Cardiac septum (tissue), 1 donor: ENCODE results near the gene IVL. TPM values are rescaled to one million over a fixed set of nuclear protein-coding genes. Genes with fewer than 3 reads are reported as not detected.

Source experiments
- DNase-seq: peaks from one replicate; pipeline ENCODE4 v3.0.0-alpha.2; 2020; ENCODE audit warnings: low spot score
- intact Hi-C: fragments of 100-400 bp; cut with DNase I; formaldehyde crosslinking; loops from one replicate; pipeline ENCODE4 v1.14.0; 2022
- total RNA-seq: library from RNA; stranded (reverse); fragmentation: NEBNext Ultra II Directional; extraction: Animal tissue kit (Norgen Biotek cat#: 25700); gene quantifications from one replicate; pipeline ENCODE4 v1.2.1, GENCODE V29; 2021
- donor health status: DM: no; HTN: no; CAD: no.

IVL gene
- total RNA-seq, 1 donor from 2014 or later, result not detected

DNA sequence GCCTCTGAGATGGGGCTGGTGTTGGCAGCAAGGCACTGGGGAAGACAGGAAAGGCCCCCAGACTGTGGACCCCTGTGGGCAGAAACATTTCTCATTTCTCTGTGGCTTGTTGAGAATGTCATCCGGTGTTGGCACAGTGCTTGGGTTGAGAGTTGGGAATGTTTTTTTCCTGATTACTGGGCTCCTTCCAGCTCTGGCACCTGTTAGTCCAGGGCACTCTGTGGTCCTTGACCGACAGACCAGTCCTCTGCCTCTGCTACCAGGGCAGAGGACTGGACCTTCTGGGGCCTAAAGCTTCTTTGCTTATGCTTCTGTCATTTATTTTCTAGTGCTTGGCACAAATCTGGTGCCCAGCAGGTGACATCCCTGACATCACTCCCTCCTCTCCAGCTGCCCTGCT, 33.8 kb downstream of the IVL start:
- intact Hi-C loops, result no loop called here

GRCh38 chr1:152946248-152946647, 37.9 kb downstream of the IVL start:
- intact Hi-C loops, result no loop called here
- DNase-seq, result no peak

More for the DNA sequence above, 33.8 kb downstream of the IVL start:
- no peak for DNase-seq

DNA sequence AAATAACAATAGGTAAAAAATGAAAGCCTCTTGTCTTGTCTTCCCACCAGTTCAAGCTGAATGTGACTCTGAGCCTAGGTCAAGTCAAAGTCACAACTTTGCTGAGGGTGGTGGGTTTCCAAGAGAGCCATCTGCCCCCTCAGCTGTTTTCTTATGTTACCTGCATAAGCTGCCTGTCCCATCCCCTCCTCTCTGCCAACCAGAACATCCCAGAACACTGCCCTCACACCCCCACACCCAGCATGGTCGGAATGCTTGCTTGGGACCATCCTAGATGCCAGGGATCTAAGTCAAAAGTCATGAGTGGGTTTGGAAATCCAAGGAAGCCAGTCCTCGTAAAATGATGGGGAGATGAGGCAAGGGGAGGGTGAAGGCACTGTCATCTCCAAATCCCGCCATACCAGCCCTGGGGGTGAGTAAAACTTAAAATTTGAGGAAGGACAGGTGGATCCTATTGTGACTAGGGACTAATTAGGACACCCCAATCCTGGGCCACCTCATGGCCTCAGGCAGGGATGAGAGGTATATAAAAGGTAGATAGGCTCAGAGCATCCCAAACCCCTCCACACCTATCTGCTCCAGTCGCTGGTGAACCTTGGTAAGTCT, 38.4 kb downstream of the IVL start, which contains the start of gene SPRR5:
SPRR5 (plus strand) TSS at position 556 of the 606 bp plus-strand sequence. CDS start 1,349 bp downstream, outside the sequence.
- intact Hi-C loops, result no loop called here
- no peak for DNase-seq

DNA sequence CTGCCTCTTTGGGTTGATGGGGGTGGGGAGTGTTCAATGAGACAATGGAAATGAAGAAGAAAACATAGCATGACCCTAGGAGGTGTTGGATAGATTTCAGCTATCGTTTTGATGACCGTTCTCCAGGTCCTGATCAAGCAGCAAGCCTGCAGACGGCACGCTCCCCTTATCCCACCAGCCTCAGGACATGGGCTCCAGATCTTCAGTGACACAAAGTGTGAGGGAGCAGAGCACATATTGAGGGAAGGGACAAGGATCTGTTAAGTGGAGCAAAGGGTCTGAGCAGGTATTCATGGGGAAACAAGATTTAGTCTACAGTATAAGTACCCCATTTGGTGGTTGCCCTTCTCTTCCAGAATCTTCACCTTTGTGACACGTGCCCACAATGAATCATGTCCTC, 43.4 kb downstream of the IVL start:
- intact Hi-C loops, result no loop called here
- no peak for DNase-seq

- intact Hi-C loops, result no loop called here
- no peak for DNase-seq
These were observed 45.4 kb downstream of the IVL start for GRCh38 chr1:152953761-152954160.

DNA sequence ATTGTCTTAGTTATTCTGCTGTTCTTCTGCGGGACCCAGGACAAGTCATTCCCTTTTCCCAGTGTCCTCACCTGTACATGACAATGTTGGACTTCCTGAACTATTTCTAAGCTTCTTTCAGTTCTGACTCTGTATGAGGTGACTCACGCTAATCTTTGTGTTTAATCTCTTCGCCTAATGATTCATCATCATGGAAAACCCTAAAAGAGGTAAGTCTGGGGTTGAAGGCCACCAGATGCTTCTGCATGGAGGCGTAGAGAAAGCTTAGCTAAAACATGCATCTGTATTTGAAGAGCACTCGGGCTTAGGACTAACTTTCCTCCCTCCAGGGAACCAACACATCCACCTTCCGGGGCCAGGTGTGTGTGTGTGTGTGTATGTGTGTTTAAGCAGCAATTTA, 46.1 kb downstream of the IVL start:
- DNase-seq, result no peak
- intact Hi-C loops, result no loop called here

DNA sequence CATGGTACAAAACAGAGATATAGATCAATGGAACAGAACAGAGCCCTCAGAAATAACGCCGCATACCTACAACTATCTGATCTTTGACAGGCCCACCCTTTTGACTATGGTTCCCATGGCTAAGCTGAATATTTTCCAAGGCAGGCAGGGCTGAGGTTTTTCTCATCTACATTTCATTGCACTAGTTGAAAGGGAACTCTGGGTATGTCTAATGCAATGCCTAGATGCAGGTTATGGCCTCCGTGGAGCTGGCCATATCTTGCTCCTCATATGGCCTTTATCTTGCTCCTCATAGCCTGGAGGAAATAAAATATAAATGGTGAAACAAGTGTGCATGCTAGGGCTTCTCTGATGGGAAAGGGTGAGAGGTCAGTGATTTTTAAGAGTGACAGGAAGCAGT, 49.2 kb downstream of the IVL start:
- DNase-seq, result no peak
- intact Hi-C loops, result no loop called here

GRCh38 chr1:152959273-152959672, 50.9 kb downstream of the IVL start:
- no peak for DNase-seq
- intact Hi-C loops, result no loop called here

GRCh38 chr1:152959801-152960451, 51.6 kb downstream of the IVL start:
- DNase-seq, result no peak
- intact Hi-C loops, result no loop called here

DNA sequence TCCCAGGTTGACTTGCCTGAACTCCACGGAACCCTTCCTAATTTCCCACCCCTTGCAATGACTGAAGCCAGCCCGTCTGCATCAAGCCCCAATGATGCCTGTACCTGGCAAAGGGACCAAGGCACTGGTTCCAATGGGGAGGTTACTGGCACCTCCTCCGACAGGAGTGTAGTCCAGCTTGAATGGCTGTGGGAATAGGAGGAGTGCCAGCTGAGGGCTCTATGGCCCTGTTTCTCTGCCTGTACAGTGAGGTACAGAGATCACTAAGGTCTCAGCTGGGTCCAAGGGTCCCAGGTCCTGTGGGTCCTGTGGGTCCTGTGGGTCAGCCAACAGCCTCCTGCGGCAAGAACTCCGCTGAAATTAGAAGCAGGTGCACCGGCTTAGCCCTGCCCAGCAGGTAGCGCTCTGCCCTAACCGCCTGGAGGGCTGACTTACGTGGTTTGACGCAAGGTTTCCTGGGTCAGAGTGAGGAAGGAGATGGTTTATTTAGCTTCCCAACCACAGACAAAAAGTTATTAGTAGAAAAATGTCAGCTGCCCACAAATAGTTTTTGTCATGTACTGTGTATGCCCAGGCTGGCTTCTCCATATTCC, 52.2 kb downstream of the IVL start:
- intact Hi-C loops, result no loop called here
- no peak for DNase-seq

Other genes starting within 250 kb of the IVL start
- gene LCE2D, start 245.2 kb upstream of the IVL start, total RNA-seq, result not detected
- not detected for gene LCE2C, start 233.3 kb upstream of the IVL start, total RNA-seq
- gene LCE2B, start 222.4 kb upstream of the IVL start, total RNA-seq, result not detected
- gene LCE2A, start 210.2 kb upstream of the IVL start, total RNA-seq, result not detected
- not detected for gene LCE4A, start 200.4 kb upstream of the IVL start, total RNA-seq
- gene KPRP, start 150.5 kb upstream of the IVL start, total RNA-seq, result not detected
- gene LCE1F, start 133.4 kb upstream of the IVL start, total RNA-seq, result not detected
- gene LCE1E, start 122.3 kb upstream of the IVL start, total RNA-seq, result not detected
- not detected for gene LCE1D, start 111.8 kb upstream of the IVL start, total RNA-seq
- not detected for gene LCE1C, start 101.9 kb upstream of the IVL start, total RNA-seq
- gene LCE1B, start 96.6 kb upstream of the IVL start, total RNA-seq, result not detected
- not detected for gene LCE1A, start 81.1 kb upstream of the IVL start, total RNA-seq
- not detected for gene LCE6A, start 65.7 kb upstream of the IVL start, total RNA-seq
- not detected for gene LCE7A, start 48.5 kb upstream of the IVL start, total RNA-seq
- not detected for gene SMCP, start 30.2 kb upstream of the IVL start, total RNA-seq
- not detected for gene SPRR5, start 38.7 kb downstream of the IVL start, total RNA-seq
- not detected for gene SPRR4, start 62.1 kb downstream of the IVL start, total RNA-seq
- not detected for gene SPRR1A, start 75.5 kb downstream of the IVL start, total RNA-seq
- not detected for gene SPRR3, start 93.2 kb downstream of the IVL start, total RNA-seq
- not detected for gene SPRR1B, start 122.7 kb downstream of the IVL start, total RNA-seq
- gene SPRR2D, start 132.6 kb downstream of the IVL start, total RNA-seq, result not detected
- not detected for gene SPRR2A, start 149.0 kb downstream of the IVL start, total RNA-seq
- not detected for gene SPRR2B, start 163.1 kb downstream of the IVL start, total RNA-seq
- not detected for gene SPRR2E, start 186.0 kb downstream of the IVL start, total RNA-seq
- not detected for gene SPRR2F, start 205.0 kb downstream of the IVL start, total RNA-seq
- not detected for gene SPRR2G, start 242.3 kb downstream of the IVL start, total RNA-seq